ENCODE data around the gene SUSD4. TPM values are rescaled to one million over a fixed set of nuclear protein-coding genes. Genes with fewer than 3 reads are reported as not detected.

Gene SUSD4
- total RNA-seq, 1 donor from 2014 or later = 3.5 TPM

DNA sequence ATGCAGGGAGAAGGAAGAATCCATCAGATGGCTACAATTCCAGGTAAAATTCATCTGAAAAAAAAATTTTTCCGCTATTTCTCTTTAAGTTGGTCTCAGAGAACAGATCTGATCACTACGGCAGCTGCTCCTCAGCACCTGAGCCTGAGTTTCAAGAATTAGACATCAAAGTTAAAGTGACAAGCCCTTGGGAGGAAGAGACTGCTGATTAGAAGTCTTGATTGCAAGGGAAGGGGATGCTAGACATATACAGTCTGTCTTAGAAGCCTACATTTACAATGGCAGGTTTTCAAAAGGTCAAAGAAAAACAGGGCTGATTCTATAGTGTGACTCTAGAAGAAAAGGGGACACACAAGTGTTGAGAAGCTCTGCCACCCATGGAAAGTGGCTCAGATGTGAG lies 48.3 kb downstream of the SUSD4 start:
- Mint-ChIP-seq H3K4me3 (no peak overlapping the region), H3K4me1 (peaks cover 14% of the 10 kb centered on the region), H3K9me3 (peaks cover 2% of the 10 kb centered on the region), H3K36me3 (no peaks in the 10 kb centered on the region), H3K27ac (no peak overlapping the region), H3K27me3 (ENCODE audit: insufficient read depth, low read depth) (peaks cover 3% of the 10 kb centered on the region)
- no peak overlapping the region for H2AFZ ChIP-seq (replicated peaks)
- H3K79me2 ChIP-seq (ENCODE audit: low read depth) = no peaks in the 10 kb centered on the region
- H3K4me3 ChIP-seq = no peak overlapping the region
- no peak overlapping the region for H3K4me2 ChIP-seq
- peaks cover 16% of the 10 kb centered on the region for H3K4me1 ChIP-seq
- H3K27ac ChIP-seq = no peak overlapping the region
- H4K20me1 ChIP-seq (ENCODE audit: low read depth) = no peaks in the 10 kb centered on the region
- H3F3A ChIP-seq (ENCODE audit: low read depth) = peaks cover 15% of the 10 kb centered on the region
- DNase-seq (ENCODE audit: low spot score) = no peak
- no peaks in the 10 kb centered on the region for H3K36me3 ChIP-seq
- H3K9ac ChIP-seq = no peak overlapping the region
- H3K27me3 ChIP-seq = no peaks in the 10 kb centered on the region
- no peaks in the 10 kb centered on the region for H3K9me3 ChIP-seq (ENCODE audit: low read depth)
- TF ChIP-seq EZH2 (IDR thresholded peaks at IDR 0.05) (no peak), EZH2phosphoT487 (IDR thresholded peaks at IDR 0.05) (no peak)
- TF ChIP-seq, protein P1, sequence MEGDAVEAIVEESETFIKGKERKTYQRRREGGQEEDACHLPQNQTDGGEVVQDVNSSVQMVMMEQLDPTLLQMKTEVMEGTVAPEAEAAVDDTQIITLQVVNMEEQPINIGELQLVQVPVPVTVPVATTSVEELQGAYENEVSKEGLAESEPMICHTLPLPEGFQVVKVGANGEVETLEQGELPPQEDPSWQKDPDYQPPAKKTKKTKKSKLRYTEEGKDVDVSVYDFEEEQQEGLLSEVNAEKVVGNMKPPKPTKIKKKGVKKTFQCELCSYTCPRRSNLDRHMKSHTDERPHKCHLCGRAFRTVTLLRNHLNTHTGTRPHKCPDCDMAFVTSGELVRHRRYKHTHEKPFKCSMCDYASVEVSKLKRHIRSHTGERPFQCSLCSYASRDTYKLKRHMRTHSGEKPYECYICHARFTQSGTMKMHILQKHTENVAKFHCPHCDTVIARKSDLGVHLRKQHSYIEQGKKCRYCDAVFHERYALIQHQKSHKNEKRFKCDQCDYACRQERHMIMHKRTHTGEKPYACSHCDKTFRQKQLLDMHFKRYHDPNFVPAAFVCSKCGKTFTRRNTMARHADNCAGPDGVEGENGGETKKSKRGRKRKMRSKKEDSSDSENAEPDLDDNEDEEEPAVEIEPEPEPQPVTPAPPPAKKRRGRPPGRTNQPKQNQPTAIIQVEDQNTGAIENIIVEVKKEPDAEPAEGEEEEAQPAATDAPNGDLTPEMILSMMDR (IDR thresholded peaks at IDR 0.05) = no peak

DNA sequence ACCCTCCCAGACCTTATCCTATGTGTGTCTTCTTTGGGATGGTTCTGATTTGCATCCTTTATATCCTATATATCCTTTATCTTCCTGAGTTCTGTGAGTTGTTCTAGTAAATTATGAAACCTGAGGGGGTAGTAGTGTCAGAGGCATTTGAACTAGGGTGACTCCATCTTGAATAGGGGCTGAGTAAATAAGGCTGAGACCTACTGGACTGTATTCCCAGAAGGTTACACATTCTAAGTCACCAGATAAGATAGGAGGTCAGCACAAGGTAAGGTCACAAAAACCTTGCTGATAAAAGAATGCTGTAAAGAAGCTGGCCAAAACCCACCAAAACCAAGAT lies 50.6 kb downstream of the SUSD4 start:
- H3K27me3 ChIP-seq = no peaks in the 10 kb centered on the region
- H3K36me3 Mint-ChIP-seq = no peaks in the 10 kb centered on the region
- no peaks in the 10 kb centered on the region for H3K79me2 ChIP-seq (ENCODE audit: low read depth)
- H3K9me3 ChIP-seq (ENCODE audit: low read depth) = no peaks in the 10 kb centered on the region
- peaks cover 3% of the 10 kb centered on the region for H3K27me3 Mint-ChIP-seq (ENCODE audit: insufficient read depth, low read depth)
- no peaks in the 10 kb centered on the region for H4K20me1 ChIP-seq (ENCODE audit: low read depth)
- no peak overlapping the region for H3K27ac Mint-ChIP-seq
- no peaks in the 10 kb centered on the region for H3K36me3 ChIP-seq
- no peak overlapping the region for H3K27ac ChIP-seq
- no peak overlapping the region for H3K4me2 ChIP-seq
- no peak overlapping the region for H3K9ac ChIP-seq
- no peak overlapping the region for H2AFZ ChIP-seq (replicated peaks)
- peaks cover 2% of the 10 kb centered on the region for H3K9me3 Mint-ChIP-seq
- H3F3A ChIP-seq (ENCODE audit: low read depth) = no peaks in the 10 kb centered on the region
- H3K4me3 ChIP-seq = no peak overlapping the region
- TF ChIP-seq, protein P1 (IDR thresholded peaks at IDR 0.05) = no peak
- no peak for TF ChIP-seq EZH2phosphoT487 (IDR thresholded peaks at IDR 0.05)
- no peak for TF ChIP-seq EZH2 (IDR thresholded peaks at IDR 0.05)
- peaks cover 7% of the 10 kb centered on the region for H3K4me1 ChIP-seq
- DNase-seq (ENCODE audit: low spot score) = no peak
- H3K4me3 Mint-ChIP-seq = no peak overlapping the region
- no peaks in the 10 kb centered on the region for H3K4me1 Mint-ChIP-seq

GRCh38 chr1:223312705-223313414 lies 51.1 kb downstream of the SUSD4 start:
- peaks cover 7% of the 10 kb centered on the region for H3K4me1 ChIP-seq
- Mint-ChIP-seq H3K36me3 (no peaks in the 10 kb centered on the region), H3K27me3 (ENCODE audit: insufficient read depth, low read depth) (peaks cover 3% of the 10 kb centered on the region), H3K4me3 (no peak overlapping the region), H3K4me1 (no peaks in the 10 kb centered on the region), H3K27ac (no peak overlapping the region), H3K9me3 (peaks cover 2% of the 10 kb centered on the region)
- no peak for DNase-seq (ENCODE audit: low spot score)
- H3K4me2 ChIP-seq = no peak overlapping the region
- H3K9ac ChIP-seq = no peak overlapping the region
- H3K9me3 ChIP-seq (ENCODE audit: low read depth) = no peaks in the 10 kb centered on the region
- H4K20me1 ChIP-seq (ENCODE audit: low read depth) = no peaks in the 10 kb centered on the region
- H3K4me3 ChIP-seq = no peak overlapping the region
- no peaks in the 10 kb centered on the region for H3F3A ChIP-seq (ENCODE audit: low read depth)
- TF ChIP-seq, protein P1 (IDR thresholded peaks at IDR 0.05) = no peak
- no peak for TF ChIP-seq EZH2 (IDR thresholded peaks at IDR 0.05)
- no peak overlapping the region for H2AFZ ChIP-seq (replicated peaks)
- H3K27me3 ChIP-seq = no peaks in the 10 kb centered on the region
- no peaks in the 10 kb centered on the region for H3K36me3 ChIP-seq
- H3K27ac ChIP-seq = no peak overlapping the region
- H3K79me2 ChIP-seq (ENCODE audit: low read depth) = no peaks in the 10 kb centered on the region
